Immature natural killer cell (primary cell): ENCODE results near the gene RASL12. TPM values are rescaled to one million over a fixed set of nuclear protein-coding genes. Genes with fewer than 3 reads are reported as not detected.
A peak's percentile ranks its signal among the peaks of the same experiment; 100 is the strongest.
"Not testable (repeated sequence)": the region's sequence is repeated elsewhere in the genome, so short reads cannot be mapped to it uniquely, and the experiment has no call there.

Source experiments
- DNase-seq, 3 donors: peaks; one replicate each; pipeline ENCODE4 v3.0.0; 2022; ENCODE audit warnings: mixed read lengths in 1 of 3
- H3K27ac Mint-ChIP-seq, 6 donors: one replicate each; pipeline ENCODE4 v1.8.0; 2020; ENCODE audit warnings: mixed read lengths in 6 of 6, mild to moderate bottlenecking in 5 of 6, inconsistent platforms in 4 of 6, moderate library complexity in 3 of 6
- H3K27me3 Mint-ChIP-seq, 3 donors: one replicate each; pipeline ENCODE4 v1.8.0; 2020 to 2021; ENCODE audit warnings: low read depth in 3 of 3, mild to moderate bottlenecking in 3 of 3, mixed read lengths in 3 of 3, moderate library complexity in 3 of 3, inconsistent platforms in 1 of 3
- H3K36me3 Mint-ChIP-seq, 3 donors: one replicate each; pipeline ENCODE4 v1.8.0; 2020; ENCODE audit warnings: mixed read lengths in 3 of 3, inconsistent platforms in 2 of 3, mild to moderate bottlenecking in 2 of 3
- H3K4me1 Mint-ChIP-seq, 2 donors: one replicate each; pipeline ENCODE4 v1.8.0; 2020; ENCODE audit warnings: inconsistent platforms in 2 of 2, mild to moderate bottlenecking in 2 of 2, mixed read lengths in 2 of 2, moderate library complexity in 1 of 2
- H3K4me3 Mint-ChIP-seq, 5 donors: one replicate each; pipeline ENCODE4 v1.8.0; 2020; ENCODE audit warnings: mild to moderate bottlenecking in 5 of 5, mixed read lengths in 5 of 5, inconsistent platforms in 3 of 5, moderate library complexity in 3 of 5
- H3K9me3 Mint-ChIP-seq, 6 donors: one replicate each; pipeline ENCODE4 v1.8.0; 2020; ENCODE audit warnings: mild to moderate bottlenecking in 6 of 6, mixed read lengths in 6 of 6, inconsistent platforms in 4 of 6, moderate library complexity in 3 of 6
- polyA plus RNA-seq, 3 donors: library from polyadenylated mRNA; unstranded; fragments of 300-500 nt; fragmentation: Illumina TruSeq; gene quantifications; one replicate each; pipeline ENCODE4 v1.2.3, GENCODE V29; 2021

The RASL12 gene
- polyA plus RNA-seq, 3 donors from 2014 or later = not detected

GRCh38 chr15:65097651-65098263 is 30.0 kb upstream of the RASL12 start:
- H3K4me1 Mint-ChIP-seq = peaks cover 6 to 9% of the 10 kb centered on the region in 2 donors
- peaks cover 0 to 4% (median 0%) of the 10 kb centered on the region in 3 donors for H3K27me3 Mint-ChIP-seq
- peaks cover 4 to 21% (median 13%) of the 10 kb centered on the region in 3 donors for H3K36me3 Mint-ChIP-seq
- H3K27ac Mint-ChIP-seq = no peak overlapping the region
- no peak overlapping the region for H3K4me3 Mint-ChIP-seq
- no peaks in the 10 kb centered on the region for H3K9me3 Mint-ChIP-seq
- no peak for DNase-seq

DNA sequence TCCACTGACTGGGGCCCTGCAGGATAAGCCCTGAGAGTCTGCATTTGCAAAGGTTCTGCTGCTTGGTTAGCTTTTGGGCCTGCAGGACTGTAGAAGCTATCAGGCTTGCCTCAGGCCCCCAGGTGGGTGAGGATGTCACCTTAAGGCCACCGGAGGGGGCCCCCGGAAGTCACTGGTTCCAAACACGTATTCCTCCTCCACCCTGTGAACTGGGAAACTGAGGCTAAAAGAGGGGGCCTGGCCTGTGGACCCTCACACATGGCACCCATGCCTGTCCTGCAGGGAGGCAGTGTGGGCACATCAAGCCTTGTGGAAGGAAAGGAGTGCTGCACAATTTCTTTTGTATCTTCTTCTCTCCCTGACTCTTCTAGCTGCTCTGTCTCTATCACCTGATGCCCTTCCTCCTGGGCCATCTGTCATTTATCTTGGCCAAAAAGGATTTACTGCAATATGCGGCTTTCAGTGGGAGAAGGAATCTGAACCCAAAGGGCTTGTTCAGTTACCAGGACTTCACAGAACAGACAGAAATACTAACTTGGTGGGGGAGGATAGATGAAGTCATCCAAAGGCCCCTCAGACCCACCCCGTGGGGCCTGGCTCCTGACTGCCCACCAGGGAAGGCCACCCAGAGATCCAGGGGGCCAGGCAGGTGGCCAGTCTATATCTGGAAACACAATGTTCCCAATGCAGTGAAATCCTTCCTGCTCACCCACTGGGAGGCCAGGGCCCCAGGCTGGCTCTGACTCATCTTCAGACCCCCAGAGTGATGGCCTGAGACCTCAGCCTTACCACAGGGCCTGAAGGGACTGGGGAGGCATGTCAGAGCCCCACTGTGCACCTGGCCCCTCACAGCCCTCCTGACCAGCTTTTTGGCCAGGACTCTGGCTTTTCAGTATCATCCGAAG is 28.9 kb upstream of the RASL12 start:
- Mint-ChIP-seq H3K9me3 (no peaks in the 10 kb centered on the region), H3K4me3 (no peak overlapping the region), H3K27ac (peak overlapping the region in 1 of 6 donors; percentile 20), H3K27me3 (peaks cover 0 to 3% (median 0%) of the 10 kb centered on the region in 3 donors), H3K4me1 (peaks cover 5 to 8% of the 10 kb centered on the region in 2 donors), H3K36me3 (peaks cover 4 to 20% (median 13%) of the 10 kb centered on the region in 3 donors)
- DNase-seq = no peak

DNA sequence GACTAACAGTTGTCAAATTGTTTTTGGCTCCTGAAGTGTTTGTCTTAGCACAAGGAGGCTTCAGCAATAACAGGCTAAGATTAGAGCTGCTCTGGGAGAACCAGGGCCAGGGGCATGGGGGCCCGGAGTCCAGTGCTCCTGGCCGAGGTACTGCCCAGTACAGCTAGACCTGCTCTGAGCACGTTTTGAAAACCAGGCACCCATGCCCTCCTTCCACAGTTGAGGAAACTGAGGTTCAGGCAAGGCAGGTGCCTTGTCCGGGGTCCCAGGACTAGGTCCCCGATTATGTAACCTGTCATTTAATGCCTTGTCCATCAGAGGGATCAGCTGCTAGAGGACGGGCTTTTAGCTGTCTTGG is 27.9 kb upstream of the RASL12 start:
- Mint-ChIP-seq H3K36me3 (peaks cover 4 to 16% (median 13%) of the 10 kb centered on the region in 3 donors), H3K27ac (no peak overlapping the region), H3K4me1 (no peaks in the 10 kb centered on the region), H3K9me3 (no peaks in the 10 kb centered on the region), H3K27me3 (no peaks in the 10 kb centered on the region), H3K4me3 (no peak overlapping the region)
- no peak for DNase-seq

DNA sequence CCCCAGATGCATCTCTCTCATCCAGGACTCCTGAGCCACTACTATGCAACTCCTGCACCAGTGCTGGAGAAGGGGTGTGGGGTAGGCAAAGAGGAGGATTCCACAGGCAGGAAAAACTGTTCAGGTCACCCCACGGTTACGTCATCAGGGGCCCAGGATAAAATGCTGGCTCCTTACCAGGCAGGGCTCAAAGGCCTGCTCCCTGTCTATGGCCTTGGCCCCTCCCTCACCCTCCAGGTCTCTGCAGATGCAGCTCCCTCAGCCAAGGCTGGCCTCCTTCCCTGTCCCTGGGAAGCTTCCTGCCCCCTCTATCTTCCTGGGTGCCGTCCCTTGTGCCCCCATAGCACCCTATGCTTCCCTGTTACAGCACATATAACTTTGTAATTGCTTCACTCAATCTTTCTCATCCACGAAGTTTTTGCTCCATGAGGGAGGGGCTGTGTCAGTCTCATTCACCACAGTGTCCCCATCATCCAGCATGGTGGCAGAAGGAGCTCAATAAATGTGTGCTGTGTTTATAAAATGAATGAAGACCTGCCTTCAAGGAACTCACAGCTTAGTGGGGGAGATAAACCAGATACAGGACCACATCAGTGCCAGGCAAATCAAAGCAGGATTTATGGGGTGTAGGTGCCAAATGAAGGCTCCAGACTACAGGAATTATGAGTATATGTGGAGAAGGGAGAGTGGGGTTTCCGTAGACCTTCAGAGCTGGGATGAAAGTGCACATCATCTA is 27.4 kb upstream of the RASL12 start:
- Mint-ChIP-seq H3K9me3 (no peaks in the 10 kb centered on the region), H3K27me3 (no peaks in the 10 kb centered on the region), H3K4me3 (no peak overlapping the region), H3K36me3 (peaks cover 4 to 13% (median 12%) of the 10 kb centered on the region in 3 donors), H3K27ac (no peak overlapping the region), H3K4me1 (no peaks in the 10 kb centered on the region)
- DNase-seq = no peak

GRCh38 chr15:65094294-65094995 is 26.7 kb upstream of the RASL12 start:
- Mint-ChIP-seq H3K27ac (no peak overlapping the region), H3K36me3 (peaks cover 4 to 13% (median 12%) of the 10 kb centered on the region in 3 donors), H3K9me3 (no peaks in the 10 kb centered on the region), H3K27me3 (no peaks in the 10 kb centered on the region), H3K4me1 (no peaks in the 10 kb centered on the region), H3K4me3 (no peak overlapping the region)
- DNase-seq = no peak

DNA sequence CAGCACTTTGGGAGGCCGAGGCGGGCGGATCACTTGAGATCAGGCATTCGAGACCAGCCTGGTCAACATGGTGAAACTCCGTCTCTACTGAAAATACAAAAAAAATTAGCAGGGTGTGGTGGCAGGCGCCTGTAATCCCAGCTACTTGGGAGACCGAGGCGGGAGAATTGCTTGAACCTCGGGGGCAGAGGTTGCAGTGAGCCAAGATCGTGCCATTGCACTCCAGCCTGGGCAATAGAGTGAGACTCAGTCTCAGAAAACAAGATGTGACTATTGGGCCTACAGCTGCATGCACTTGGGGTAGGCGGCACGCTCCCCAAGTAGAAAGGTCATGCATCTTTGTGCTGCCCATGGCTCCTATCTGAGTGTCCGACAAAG is 26.0 kb upstream of the RASL12 start:
- not testable (repeated sequence) for H3K4me1 Mint-ChIP-seq, H3K27ac Mint-ChIP-seq, H3K36me3 Mint-ChIP-seq, DNase-seq, H3K4me3 Mint-ChIP-seq, H3K9me3 Mint-ChIP-seq, H3K27me3 Mint-ChIP-seq

DNA sequence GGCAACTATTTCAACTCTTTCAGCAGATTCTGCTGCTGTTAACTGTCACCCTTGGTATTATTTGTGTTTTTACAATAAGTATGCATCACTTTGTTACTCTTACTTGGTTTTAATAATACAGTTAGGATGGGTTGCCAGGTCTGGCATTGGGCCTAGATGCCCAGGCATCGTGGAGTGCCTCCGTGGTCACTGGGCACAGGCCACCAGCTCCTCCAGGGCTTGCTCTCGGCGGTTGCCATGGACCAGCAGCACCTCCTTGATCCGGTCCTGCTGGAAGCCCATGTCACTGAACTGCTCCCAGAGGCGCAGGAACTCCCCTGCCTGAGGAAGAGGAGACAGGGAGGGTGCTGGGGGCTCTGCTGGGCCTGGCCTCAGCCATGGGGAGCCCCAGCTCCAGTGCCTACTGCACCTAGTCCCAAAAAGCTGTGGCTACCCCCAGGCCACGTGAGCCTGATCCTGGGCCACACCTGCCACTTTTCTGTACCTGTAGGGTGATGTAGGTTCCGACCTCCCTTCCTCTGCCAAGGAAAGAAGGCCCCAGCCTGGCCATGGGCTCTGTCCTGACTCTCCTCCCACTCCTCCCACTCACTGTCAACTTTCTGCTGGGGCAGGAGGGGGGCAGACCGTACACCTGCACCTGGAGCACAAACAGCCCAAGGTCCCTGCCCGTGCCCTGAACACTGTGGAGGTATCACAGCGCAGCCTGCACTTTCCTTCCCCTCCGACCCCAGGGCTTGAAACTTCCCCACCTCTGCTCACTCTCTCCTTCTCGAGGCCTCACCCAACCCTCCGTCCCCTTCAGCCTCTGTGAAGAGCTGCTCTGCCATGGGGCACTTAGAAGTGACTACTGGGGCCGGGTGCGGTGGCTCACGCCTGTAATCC is 25.4 kb upstream of the RASL12 start:
- Mint-ChIP-seq H3K4me1 (no peaks in the 10 kb centered on the region), H3K9me3 (no peaks in the 10 kb centered on the region), H3K4me3 (no peak overlapping the region), H3K27ac (no peak overlapping the region), H3K27me3 (peaks cover 0 to 2% (median 0%) of the 10 kb centered on the region in 3 donors), H3K36me3 (peaks cover 0 to 3% (median 3%) of the 10 kb centered on the region in 3 donors)
- DNase-seq = no peak

DNA sequence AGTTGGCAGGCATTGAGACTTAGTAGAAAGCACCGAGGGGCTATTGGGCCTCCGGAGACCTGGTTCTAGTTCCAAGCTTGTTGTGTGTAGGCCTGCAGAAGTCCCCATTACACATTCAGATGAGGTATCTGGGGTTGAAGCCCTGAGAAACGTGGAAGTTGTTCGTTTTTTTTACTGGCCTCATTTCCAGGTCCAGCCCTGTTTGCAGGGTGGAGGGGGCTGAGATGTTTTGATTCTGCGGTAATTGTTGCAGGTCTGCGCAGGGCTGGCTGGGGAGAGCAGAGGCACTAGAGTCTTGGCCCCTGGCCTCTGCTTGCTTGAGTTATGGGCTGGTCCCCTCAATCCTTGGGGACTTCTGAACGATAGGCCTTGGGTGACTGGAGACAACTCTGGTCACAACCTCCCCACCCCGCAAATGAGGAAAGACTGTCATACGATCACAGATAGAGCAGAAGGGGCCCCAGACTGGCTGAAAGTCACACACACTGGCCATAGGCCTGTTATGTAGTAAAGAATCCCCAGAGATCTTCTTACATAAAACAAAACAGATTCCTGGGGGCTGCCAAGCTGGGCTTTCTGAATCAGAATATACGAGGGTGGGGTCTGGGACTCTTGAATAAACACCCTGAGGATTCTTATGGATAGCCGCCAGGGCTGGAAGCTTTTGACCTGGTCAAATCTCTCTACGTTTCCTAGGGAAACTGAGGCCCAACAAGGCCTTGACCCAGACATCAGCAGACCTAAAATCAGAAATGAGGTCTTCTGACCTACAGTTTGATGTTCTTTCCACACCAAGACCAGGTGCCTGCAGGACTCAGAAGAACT is 24.4 kb upstream of the RASL12 start:
- Mint-ChIP-seq H3K4me3 (no peak overlapping the region), H3K36me3 (no peaks in the 10 kb centered on the region), H3K9me3 (no peaks in the 10 kb centered on the region), H3K27me3 (peaks cover 0 to 2% (median 0%) of the 10 kb centered on the region in 3 donors), H3K27ac (no peak overlapping the region), H3K4me1 (no peaks in the 10 kb centered on the region)
- no peak for DNase-seq

GRCh38 chr15:65089206-65089824 is 21.5 kb upstream of the RASL12 start:
- no peaks in the 10 kb centered on the region for H3K4me1 Mint-ChIP-seq
- no peak overlapping the region for H3K4me3 Mint-ChIP-seq
- H3K27me3 Mint-ChIP-seq = peaks cover 0 to 3% (median 0%) of the 10 kb centered on the region in 3 donors
- no peak for DNase-seq
- H3K27ac Mint-ChIP-seq = peak overlapping the region in 1 of 6 donors; percentile 29
- H3K36me3 Mint-ChIP-seq = no peaks in the 10 kb centered on the region
- H3K9me3 Mint-ChIP-seq = no peaks in the 10 kb centered on the region

DNA sequence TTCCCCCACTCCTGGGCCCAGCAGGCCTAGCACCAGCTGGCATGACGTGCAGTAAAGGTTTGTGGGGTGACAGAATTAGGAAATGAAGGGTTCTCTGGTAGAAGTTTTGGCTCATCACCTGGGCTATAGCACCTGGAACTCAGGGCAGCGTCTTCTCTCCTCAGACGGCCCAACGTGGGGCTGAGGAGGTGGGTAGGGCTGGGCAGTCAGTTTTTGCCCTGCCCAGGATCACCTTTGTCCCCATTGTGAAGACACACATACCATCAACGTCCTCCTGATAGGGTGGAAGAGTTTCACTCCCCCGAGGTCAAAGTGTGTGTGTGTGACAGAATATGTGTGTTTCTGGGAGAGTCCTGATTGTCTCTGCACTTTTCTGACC is 20.8 kb upstream of the RASL12 start:
- Mint-ChIP-seq H3K4me3 (no peak overlapping the region), H3K27me3 (peaks cover 0 to 7% (median 3%) of the 10 kb centered on the region in 3 donors), H3K9me3 (no peaks in the 10 kb centered on the region), H3K36me3 (no peaks in the 10 kb centered on the region), H3K27ac (no peak overlapping the region), H3K4me1 (no peaks in the 10 kb centered on the region)
- no peak for DNase-seq

DNA sequence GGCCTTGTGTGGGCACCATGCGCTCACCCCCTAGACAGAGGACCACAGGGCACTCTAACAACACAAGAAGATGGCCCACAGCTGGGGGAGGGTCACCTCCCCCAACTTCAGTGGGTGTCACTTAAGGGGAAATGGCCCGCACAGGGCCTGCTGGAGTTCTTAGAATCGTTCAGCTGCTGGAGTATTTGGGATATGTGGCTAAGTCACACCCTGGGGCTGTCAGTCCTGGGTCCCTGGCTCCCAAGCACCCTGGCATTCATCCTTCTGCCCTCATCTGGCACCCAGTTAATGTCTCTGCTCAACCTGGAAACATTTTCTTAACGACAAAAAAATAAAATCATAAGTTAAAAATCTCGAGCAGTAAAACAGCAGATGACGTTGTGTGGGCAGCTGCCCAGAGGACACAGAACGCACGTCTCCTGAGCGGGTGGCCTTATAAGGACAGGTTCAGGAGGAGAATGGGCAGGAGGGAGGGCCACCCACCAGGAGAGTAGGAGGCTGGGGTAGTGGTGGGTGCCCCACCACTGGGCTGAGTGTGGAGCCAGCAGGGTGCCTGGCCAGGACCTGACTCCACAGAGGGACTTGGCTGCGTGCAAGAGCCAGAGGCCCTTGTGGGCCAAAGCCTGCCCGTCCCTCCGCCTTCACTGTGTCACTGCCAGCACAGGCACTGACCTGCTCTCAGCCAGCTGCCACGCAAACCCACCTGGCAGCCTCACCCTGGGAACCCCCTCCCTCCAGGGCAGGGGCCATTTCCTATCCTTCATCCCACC is 20.3 kb upstream of the RASL12 start:
- no peaks in the 10 kb centered on the region for H3K4me1 Mint-ChIP-seq
- no peaks in the 10 kb centered on the region for H3K9me3 Mint-ChIP-seq
- peaks cover under 1 to 7% (median 3%) of the 10 kb centered on the region in 3 donors for H3K27me3 Mint-ChIP-seq
- H3K4me3 Mint-ChIP-seq = no peak overlapping the region
- no peak overlapping the region for H3K27ac Mint-ChIP-seq
- no peak for DNase-seq
- no peaks in the 10 kb centered on the region for H3K36me3 Mint-ChIP-seq
